Vagina (tissue), 2 donors: ENCODE data around the gene CBR1. TPM values are rescaled to one million over a fixed set of nuclear protein-coding genes. Genes with fewer than 3 reads are reported as not detected.
"Not testable (repeated sequence)": the region's sequence is repeated elsewhere in the genome, so short reads cannot be mapped to it uniquely, and the experiment has no call there.

ENCODE experiments used
- DNase-seq, 2 donors: peaks; one replicate each; pipeline ENCODE4 v3.0.0-alpha.2; 2017; ENCODE audit errors: extremely low spot score in 2 of 2
- H3K27ac ChIP-seq: fragments of 200-600 bp; sonication (generic); one replicate; pipeline ENCODE4 v1.5.1; 2019
- H3K27me3 ChIP-seq: fragments of 200-600 bp; sonication (generic); one replicate; pipeline ENCODE4 v1.5.1; 2019
- H3K36me3 ChIP-seq, 2 donors: fragments of 200-600 bp; sonication (generic); one replicate each; pipeline ENCODE4 v1.5.1; 2017 to 2019
- H3K4me1 ChIP-seq: fragments of 200-600 bp; sonication (generic); one replicate; pipeline ENCODE4 v1.5.1; 2019
- H3K4me3 ChIP-seq, 2 donors: fragments of 200-600 bp; sonication (generic); 1 replicate in 1 of 2; 2 replicates in 1 of 2; pipeline ENCODE4 v1.5.1; 2016 to 2019
- H3K9me3 ChIP-seq: fragments of 200-600 bp; sonication (generic); one replicate; pipeline ENCODE4 v1.5.1; 2019
- CTCF ChIP-seq, 3 experiments: fragments of 450-650 bp in 2 of 3; fragments of 200-600 bp in 1 of 3; sonication (generic) in 1 of 3; IDR thresholded peaks; one replicate each; pipeline ENCODE4 v1.5.1; 2017 to 2019; ENCODE audit warnings: antibody characterized with exemption in 3 of 3, mild to moderate bottlenecking in 2 of 3, moderate library complexity in 2 of 3
- POLR2A ChIP-seq, 2 donors: fragments of 450-650 bp; IDR thresholded peaks; one replicate each; pipeline ENCODE4 v1.6.1; 2017; ENCODE audit warnings: antibody characterized with exemption in 2 of 2, mild to moderate bottlenecking in 2 of 2, moderate library complexity in 2 of 2
- POLR2AphosphoS5 ChIP-seq, 2 donors: sonication (generic); formaldehyde crosslinking; IDR thresholded peaks; one replicate each; pipeline ENCODE4 v1.9.0; 2017; ENCODE audit warnings: antibody characterized with exemption in 2 of 2, mild to moderate bottlenecking in 2 of 2, low read depth in 1 of 2; ENCODE audit not compliant: insufficient read depth in 1 of 2
- intact Hi-C: fragments of 100-400 bp; cut with DNase I; formaldehyde crosslinking; loops from one replicate; pipeline ENCODE4 v1.15.1; 2023
- total RNA-seq: library from RNA; depleted of rRNA; stranded (reverse); fragments of >200 nt; gene quantifications from one replicate; pipeline ENCODE4 v1.2.3, GENCODE V29; 2016

The CBR1 gene
- total RNA-seq, 1 donor from 2014 or later, result 369 TPM

- intact Hi-C loops, result no loop called here
- Histone ChIP-seq H3K27ac (no peak overlapping the region), H3K27me3 (no peaks in the 10 kb centered on the region), H3K4me3 (no peak overlapping the region), H3K36me3 (no peaks in the 10 kb centered on the region), H3K4me1 (peaks cover 9% of the 10 kb centered on the region), H3K9me3 (no peaks in the 10 kb centered on the region)
- DNase-seq, result no peak
- peak in 1 of 2 donors; percentile 9 for TF ChIP-seq POLR2AphosphoS5 (IDR thresholded peaks at IDR 0.05; ENCODE audit: insufficient read depth in 1 of 2, low read depth in 1 of 2)
- TF ChIP-seq POLR2A (IDR thresholded peaks at IDR 0.05), result no peak
- no peak for TF ChIP-seq CTCF (IDR thresholded peaks at IDR 0.05)
Measured at GRCh38 chr21:36097427-36098181, 27.8 kb downstream of the CBR1 start.

GRCh38 chr21:36098182-36098532 is 28.3 kb downstream of the CBR1 start:
- no peaks in the 10 kb centered on the region for H3K9me3 ChIP-seq
- no peak overlapping the region for H3K27ac ChIP-seq
- H3K36me3 ChIP-seq, result no peaks in the 10 kb centered on the region
- H3K27me3 ChIP-seq, result no peaks in the 10 kb centered on the region
- intact Hi-C loops, result no loop called here
- H3K4me1 ChIP-seq, result peaks cover 9% of the 10 kb centered on the region
- no peak overlapping the region for H3K4me3 ChIP-seq
- DNase-seq, result no peak
- TF ChIP-seq POLR2A (IDR thresholded peaks at IDR 0.05) (no peak), CTCF (IDR thresholded peaks at IDR 0.05) (no peak), POLR2AphosphoS5 (IDR thresholded peaks at IDR 0.05; ENCODE audit: insufficient read depth in 1 of 2, low read depth in 1 of 2) (no peak)

GRCh38 chr21:36099000-36099399 is 29.2 kb downstream of the CBR1 start:
- TF ChIP-seq POLR2AphosphoS5 (IDR thresholded peaks at IDR 0.05; ENCODE audit: insufficient read depth in 1 of 2, low read depth in 1 of 2), result no peak
- no peak for TF ChIP-seq CTCF (IDR thresholded peaks at IDR 0.05)
- TF ChIP-seq POLR2A (IDR thresholded peaks at IDR 0.05), result no peak
- no peaks in the 10 kb centered on the region for H3K36me3 ChIP-seq
- no peaks in the 10 kb centered on the region for H3K9me3 ChIP-seq
- H3K4me3 ChIP-seq, result no peak overlapping the region
- no peak for DNase-seq
- intact Hi-C loops, result no loop called here
- H3K27me3 ChIP-seq, result no peaks in the 10 kb centered on the region
- H3K4me1 ChIP-seq, result peaks cover 9% of the 10 kb centered on the region
- H3K27ac ChIP-seq, result no peak overlapping the region

- H3K9me3 ChIP-seq, H3K36me3 ChIP-seq, H3K4me3 ChIP-seq, intact Hi-C loops, H3K27me3 ChIP-seq, DNase-seq, H3K27ac ChIP-seq: not testable (repeated sequence)
- peaks cover 14% of the 10 kb centered on the region for H3K4me1 ChIP-seq
Measured at GRCh38 chr21:36099695-36100211, 29.9 kb downstream of the CBR1 start.

GRCh38 chr21:36100971-36101641 is 31.3 kb downstream of the CBR1 start:
- intact Hi-C loops, result no loop called here
- TF ChIP-seq POLR2A (IDR thresholded peaks at IDR 0.05) (no peak), POLR2AphosphoS5 (IDR thresholded peaks at IDR 0.05; ENCODE audit: insufficient read depth in 1 of 2, low read depth in 1 of 2) (no peak), CTCF (IDR thresholded peaks at IDR 0.05) (no peak)
- no peak overlapping the region for H3K4me3 ChIP-seq
- no peaks in the 10 kb centered on the region for H3K9me3 ChIP-seq
- no peaks in the 10 kb centered on the region for H3K27me3 ChIP-seq
- peaks cover 18% of the 10 kb centered on the region for H3K4me1 ChIP-seq
- DNase-seq, result no peak
- no peak overlapping the region for H3K27ac ChIP-seq
- H3K36me3 ChIP-seq, result no peaks in the 10 kb centered on the region
